ENCODE data around the gene ZMYND15.

DNA sequence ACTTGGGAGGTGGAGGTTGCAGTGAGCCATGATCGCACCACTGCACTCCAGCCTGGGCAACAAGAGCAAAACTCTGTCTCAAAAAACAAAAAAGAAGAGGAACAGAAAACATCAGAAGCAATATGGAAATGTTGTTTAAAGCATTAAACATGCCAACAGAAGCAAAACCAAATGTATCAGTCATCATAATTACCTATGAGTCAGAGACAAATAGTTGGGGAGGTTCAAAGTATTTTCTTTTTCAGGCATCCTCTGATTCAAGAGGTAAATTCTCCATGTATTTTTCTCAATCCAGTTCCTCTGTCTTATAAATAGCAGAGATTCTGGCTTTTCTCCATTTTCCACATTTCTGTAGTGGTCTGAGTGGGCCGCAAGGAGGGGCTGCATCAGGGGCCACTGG is 30.0 kb downstream of the ZMYND15 start:
- TF ChIP-seq, protein P1, sequence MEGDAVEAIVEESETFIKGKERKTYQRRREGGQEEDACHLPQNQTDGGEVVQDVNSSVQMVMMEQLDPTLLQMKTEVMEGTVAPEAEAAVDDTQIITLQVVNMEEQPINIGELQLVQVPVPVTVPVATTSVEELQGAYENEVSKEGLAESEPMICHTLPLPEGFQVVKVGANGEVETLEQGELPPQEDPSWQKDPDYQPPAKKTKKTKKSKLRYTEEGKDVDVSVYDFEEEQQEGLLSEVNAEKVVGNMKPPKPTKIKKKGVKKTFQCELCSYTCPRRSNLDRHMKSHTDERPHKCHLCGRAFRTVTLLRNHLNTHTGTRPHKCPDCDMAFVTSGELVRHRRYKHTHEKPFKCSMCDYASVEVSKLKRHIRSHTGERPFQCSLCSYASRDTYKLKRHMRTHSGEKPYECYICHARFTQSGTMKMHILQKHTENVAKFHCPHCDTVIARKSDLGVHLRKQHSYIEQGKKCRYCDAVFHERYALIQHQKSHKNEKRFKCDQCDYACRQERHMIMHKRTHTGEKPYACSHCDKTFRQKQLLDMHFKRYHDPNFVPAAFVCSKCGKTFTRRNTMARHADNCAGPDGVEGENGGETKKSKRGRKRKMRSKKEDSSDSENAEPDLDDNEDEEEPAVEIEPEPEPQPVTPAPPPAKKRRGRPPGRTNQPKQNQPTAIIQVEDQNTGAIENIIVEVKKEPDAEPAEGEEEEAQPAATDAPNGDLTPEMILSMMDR (optimal IDR thresholded peaks at IDR 0.05 in 1 of 3, IDR thresholded peaks at IDR 0.05 in 1 of 3, conservative IDR thresholded peaks at IDR 0.05 in 1 of 3; ENCODE audit: extremely low read depth in 1 of 3, insufficient read depth in 2 of 3, low read length in 3 of 3): no peak
- no peak for TF ChIP-seq EZH2 (IDR thresholded peaks at IDR 0.05; ENCODE audit: low read length)

Data from keratinocyte (primary cell).